GM23338 (cell line): Measurements from ENCODE around the gene DDR2. TPM values are rescaled to one million over a fixed set of nuclear protein-coding genes. Genes with fewer than 3 reads are reported as not detected.

ENCODE experiments used
- ATAC-seq: fragments of 200-7000 bp; cut with Tn5 transposase; 3 replicates; pipeline ENCODE4 v1.9.1; 2020
- DNase-seq: peaks from one replicate; pipeline ENCODE4 v3.0.0-alpha.2; 2015; ENCODE audit warnings: low spot score
- H2AFZ ChIP-seq: fragments of 200-600 bp; sonication (generic); 2 replicates; pipeline ENCODE4 v1.8.0; 2016; ENCODE audit warnings: antibody characterized with exemption, mild to moderate bottlenecking, moderate library complexity
- H3F3A ChIP-seq: fragments of 200-600 bp; sonication (generic); replicated peaks from 2 replicates; pipeline ENCODE4 v1.8.0; 2017; ENCODE audit warnings: antibody characterized with exemption, mixed run types, low read depth
- H3K27ac ChIP-seq: fragments of 200-600 bp; sonication (generic); 2 replicates; pipeline ENCODE4 v1.6.1; 2016; ENCODE audit warnings: low read depth
- H3K27me3 ChIP-seq: fragments of 200-600 bp; sonication (generic); 2 replicates; pipeline ENCODE4 v1.8.0; 2016; ENCODE audit warnings: mild to moderate bottlenecking, mixed run types, moderate library complexity; ENCODE audit not compliant: insufficient read depth
- H3K36me3 ChIP-seq: fragments of 200-600 bp; sonication (generic); 2 replicates; pipeline ENCODE4 v1.8.0; 2016; ENCODE audit warnings: mild to moderate bottlenecking; ENCODE audit not compliant: insufficient read depth
- H3K4me1 ChIP-seq: fragments of 200-600 bp; sonication (generic); 2 replicates; pipeline ENCODE4 v1.8.0; 2016; ENCODE audit warnings: mild to moderate bottlenecking, moderate library complexity; ENCODE audit not compliant: insufficient read depth
- H3K4me2 ChIP-seq: fragments of 200-600 bp; sonication (generic); 2 replicates; pipeline ENCODE4 v1.7.1; 2017; ENCODE audit warnings: mixed run types
- H3K4me3 ChIP-seq: fragments of 200-600 bp; sonication (generic); 2 replicates; pipeline ENCODE4 v1.6.1; 2016; ENCODE audit warnings: mixed run types
- H3K79me2 ChIP-seq: fragments of 200-600 bp; sonication (generic); replicated peaks from 2 replicates; pipeline ENCODE4 v1.8.0; 2017; ENCODE audit warnings: mild to moderate bottlenecking; ENCODE audit not compliant: insufficient read depth
- H3K9me2 ChIP-seq: fragments of 200-600 bp; sonication (generic); 2 replicates; pipeline ENCODE4 v1.8.0; 2017; ENCODE audit not compliant: insufficient read depth
- H4K20me1 ChIP-seq: fragments of 200-600 bp; sonication (generic); replicated peaks from 2 replicates; pipeline ENCODE4 v1.8.0; 2017; ENCODE audit warnings: mild to moderate bottlenecking; ENCODE audit not compliant: insufficient read depth
- H3K27ac Mint-ChIP-seq: 2 replicates; pipeline ENCODE4 v1.8.0; 2020; ENCODE audit warnings: inconsistent platforms, mild to moderate bottlenecking, moderate library complexity, mixed read lengths
- H3K27me3 Mint-ChIP-seq: 3 replicates; pipeline ENCODE4 v1.8.0; 2022; ENCODE audit warnings: low read depth, mild to moderate bottlenecking, moderate library complexity, mixed read lengths, inconsistent platforms; ENCODE audit not compliant: insufficient read depth, poor library complexity
- H3K36me3 Mint-ChIP-seq: 3 replicates; pipeline ENCODE4 v1.8.0; 2021; ENCODE audit warnings: low read depth, mild to moderate bottlenecking, inconsistent platforms, moderate library complexity, mixed read lengths
- H3K4me1 Mint-ChIP-seq: 3 replicates; pipeline ENCODE4 v1.8.0; 2020; ENCODE audit warnings: mild to moderate bottlenecking, inconsistent platforms, mixed read lengths
- H3K4me3 Mint-ChIP-seq: 3 replicates; pipeline ENCODE4 v1.8.0; 2021; ENCODE audit warnings: moderate library complexity, mild to moderate bottlenecking, inconsistent platforms, mixed read lengths
- H3K9me3 Mint-ChIP-seq: 3 replicates; pipeline ENCODE4 v1.8.0; 2020; ENCODE audit warnings: moderate library complexity, mild to moderate bottlenecking, inconsistent platforms, mixed read lengths
- CREB1 ChIP-seq: fragments of 250-450 bp; sonication (Bioruptor Pico); IDR thresholded peaks from 2 replicates; pipeline ENCODE4 v1.5.0; 2020; ENCODE audit warnings: low read depth, mild to moderate bottlenecking, moderate library complexity
- CTCF ChIP-seq, 2 experiments: fragments of 200-600 bp in 1 of 2; sonication (generic) in 1 of 2; conservative IDR thresholded peaks; 2 replicates each; pipeline versions ENCODE4 v1.5.1 to v1.6.1; 2016 to 2017; ENCODE audit warnings: antibody characterized with exemption in 2 of 2, low read depth in 2 of 2, mild to moderate bottlenecking in 2 of 2, moderate library complexity in 1 of 2
- ETS1 ChIP-seq: IDR thresholded peaks from 2 replicates; pipeline ENCODE4 v1.6.1; 2016; ENCODE audit warnings: antibody characterized with exemption
- EZH2 ChIP-seq: fragments of 200-600 bp; sonication (generic); IDR thresholded peaks from one replicate; pipeline ENCODE4 v1.8.0; 2017; ENCODE audit warnings: antibody characterized with exemption, mild to moderate bottlenecking, low read depth; ENCODE audit not compliant: unreplicated experiment
- EZH2phosphoT487 ChIP-seq: fragments of 200-600 bp; sonication (generic); IDR thresholded peaks from one replicate; pipeline ENCODE4 v1.8.1; 2018; ENCODE audit warnings: antibody characterized with exemption; ENCODE audit not compliant: unreplicated experiment
- JUNB ChIP-seq: IDR thresholded peaks from one replicate; pipeline ENCODE4 v1.6.1; 2016; ENCODE audit warnings: antibody characterized with exemption; ENCODE audit not compliant: unreplicated experiment
- NANOG ChIP-seq: IDR thresholded peaks from 2 replicates; pipeline ENCODE4 v1.6.1; 2016; ENCODE audit warnings: antibody characterized with exemption, borderline replicate concordance
- POLR2AphosphoS5 ChIP-seq: IDR thresholded peaks from 2 replicates; pipeline ENCODE4 v1.6.1; 2016; ENCODE audit warnings: antibody characterized with exemption, low read depth
- REST ChIP-seq: IDR thresholded peaks from one replicate; pipeline ENCODE4 v1.6.1; 2018; ENCODE audit warnings: antibody characterized with exemption; ENCODE audit not compliant: unreplicated experiment
- STAT1 ChIP-seq: IDR thresholded peaks from one replicate; pipeline ENCODE4 v1.6.1; 2016; ENCODE audit warnings: antibody characterized with exemption; ENCODE audit not compliant: unreplicated experiment
- ZNF114 ChIP-seq: fragments of 250-450 bp; sonication (Bioruptor Pico); IDR thresholded peaks from 2 replicates; pipeline ENCODE4 v1.5.0; 2020; ENCODE audit warnings: mild to moderate bottlenecking, moderate library complexity
- ZNF331 ChIP-seq: fragments of 250-450 bp; sonication (Bioruptor Pico); IDR thresholded peaks from 2 replicates; pipeline ENCODE4 v1.5.0; 2020; ENCODE audit warnings: low read depth, mild to moderate bottlenecking, moderate library complexity
- polyA plus RNA-seq: library from polyadenylated mRNA; unstranded; fragments of >200 nt; fragmentation: Nextera tagmentation; extraction: Ambion mirVana; gene quantifications from 2 replicates; pipeline ENCODE4 v1.2.1, GENCODE V29; 2016
- total RNA-seq: library from RNA; depleted of rRNA; stranded (reverse); fragments of >200 nt; shearing (Covaris generic); gene quantifications from 2 replicates; pipeline ENCODE4 v1.2.3, GENCODE V29; 2014

The DDR2 gene
- total and polyA plus RNA-seq, 2 experiments from 2014 or later: 0.66 to 1.8 TPM

- no peaks in the 10 kb centered on the region for H3K36me3 ChIP-seq
- no peaks in the 10 kb centered on the region for H3K27me3 ChIP-seq
- ATAC-seq (peak; percentile 74), DNase-seq (peak; percentile 8)
- peak overlapping the region; percentile 35; the same call in 1 of the 2 replicates for H2AFZ ChIP-seq
- no peaks in the 10 kb centered on the region for H3K9me2 ChIP-seq
- H3F3A ChIP-seq: no peaks in the 10 kb centered on the region
- H3K4me1 ChIP-seq: no peaks in the 10 kb centered on the region; the same call in 1 of the 2 replicates
- H3K79me2 ChIP-seq: no peaks in the 10 kb centered on the region
- no peak for TF ChIP-seq ETS1
- no peak for TF ChIP-seq STAT1
- H3K27ac ChIP-seq: no peak overlapping the region
- Mint-ChIP-seq H3K36me3 (no peaks in the 10 kb centered on the region), H3K27me3 (no peaks in the 10 kb centered on the region), H3K27ac (no peak overlapping the region), H3K4me3 (no peak overlapping the region), H3K4me1 (no peaks in the 10 kb centered on the region), H3K9me3 (no peaks in the 10 kb centered on the region)
- H3K4me3 ChIP-seq: no peak overlapping the region
- H4K20me1 ChIP-seq: no peaks in the 10 kb centered on the region
- no peak overlapping the region for H3K4me2 ChIP-seq
Measured at GRCh38 chr1:162663589-162664106, 31.4 kb downstream of the DDR2 start.

- no peak for DNase-seq
- Mint-ChIP-seq H3K4me1 (no peaks in the 10 kb centered on the region), H3K27ac (no peak overlapping the region), H3K9me3 (no peaks in the 10 kb centered on the region), H3K36me3 (no peaks in the 10 kb centered on the region), H3K27me3 (no peaks in the 10 kb centered on the region), H3K4me3 (no peak overlapping the region)
- Histone ChIP-seq H3K27ac (no peak overlapping the region), H3K27me3 (no peaks in the 10 kb centered on the region), H2AFZ (no peak overlapping the region), H3F3A (no peaks in the 10 kb centered on the region), H4K20me1 (no peaks in the 10 kb centered on the region), H3K9me2 (no peaks in the 10 kb centered on the region), H3K4me2 (no peak overlapping the region), H3K4me3 (no peak overlapping the region), H3K79me2 (no peaks in the 10 kb centered on the region), H3K36me3 (no peaks in the 10 kb centered on the region), H3K4me1 (no peaks in the 10 kb centered on the region; the same call in 1 of the 2 replicates)
- no peak for ATAC-seq
- TF ChIP-seq REST: no peak
- TF ChIP-seq ETS1: no peak
- TF ChIP-seq CREB1: no peak
- no peak for TF ChIP-seq ZNF331 (CRISPR knock-in tag)
- TF ChIP-seq NANOG: no peak
- TF ChIP-seq STAT1: no peak
- no peak for TF ChIP-seq EZH2
- no peak for TF ChIP-seq POLR2AphosphoS5
- no peak for TF ChIP-seq EZH2phosphoT487
- no peak for TF ChIP-seq CTCF (conservative IDR thresholded peaks at IDR 0.05; ENCODE audit: low read depth in 2 of 2)
- no peak for TF ChIP-seq JUNB
- no peak for TF ChIP-seq ZNF114 (CRISPR knock-in tag)
Measured at GRCh38 chr1:162666006-162666645, 33.9 kb downstream of the DDR2 start.
